Lung microvascular endothelial cell (primary cell): Measurements from ENCODE around the gene CALHM2. TPM values are rescaled to one million over a fixed set of nuclear protein-coding genes. Genes with fewer than 3 reads are reported as not detected.
A peak's percentile ranks its signal among the peaks of the same experiment; 100 is the strongest.

ENCODE experiments used
- DNase-seq, 2 donors: peaks; one replicate each; pipeline versions ENCODE4 v3.0.0 to v3.0.0-alpha.2; 2010; ENCODE audit warnings: low read depth in 2 of 2
- total RNA-seq: library from RNA; depleted of rRNA; stranded (reverse); fragments of >200 nt; gene quantifications from 2 replicates; pipeline ENCODE4 v1.2.1, GENCODE V29; 2014

Gene CALHM2
- total RNA-seq, 1 donor from 2014 or later: 9.1 TPM

GRCh38 chr10:103451091-103451813 is 918 bp downstream of the CALHM2 start:
- DNase-seq: peak; percentile 47 to 51

- DNase-seq: no peak
These were observed 1.9 kb downstream of the CALHM2 start for GRCh38 chr10:103450201-103450695.

- DNase-seq: no peak
These were observed 2.7 kb downstream of the CALHM2 start for GRCh38 chr10:103449208-103450144.

- DNase-seq: peak in 1 of 2 donors; percentile 76
These were observed 3.4 kb downstream of the CALHM2 start for GRCh38 chr10:103448746-103449145.

GRCh38 chr10:103447187-103447586 is 5.0 kb downstream of the CALHM2 start:
- no peak for DNase-seq

- DNase-seq: peak; percentile 68 to 86
These were observed 6.2 kb downstream of the CALHM2 start for GRCh38 chr10:103445767-103446567.

GRCh38 chr10:103445366-103445765 is 6.8 kb downstream of the CALHM2 start:
- peak in 1 of 2 donors; percentile 35 for DNase-seq

GRCh38 chr10:103444478-103444877 is 7.7 kb downstream of the CALHM2 start:
- DNase-seq: peak in 1 of 2 donors; percentile 28

- DNase-seq: peak; percentile 39 to 83
These were observed 8.5 kb downstream of the CALHM2 start for GRCh38 chr10:103443475-103444185.

- no peak for DNase-seq
These were observed 10.1 kb downstream of the CALHM2 start for GRCh38 chr10:103442031-103442461.

GRCh38 chr10:103441611-103442010 is 10.6 kb downstream of the CALHM2 start:
- DNase-seq: no peak

GRCh38 chr10:103441206-103441605 is 11.0 kb downstream of the CALHM2 start:
- no peak for DNase-seq

- no peak for DNase-seq
These were observed 11.8 kb downstream of the CALHM2 start for GRCh38 chr10:103440416-103440815.

- no peak for DNase-seq
These were observed 12.4 kb downstream of the CALHM2 start for GRCh38 chr10:103439776-103440175.

GRCh38 chr10:103433858-103434257 is 18.3 kb downstream of the CALHM2 start:
- no peak for DNase-seq

GRCh38 chr10:103431902-103432301 is 20.3 kb downstream of the CALHM2 start:
- no peak for DNase-seq

- DNase-seq: no peak
These were observed 22.5 kb downstream of the CALHM2 start for GRCh38 chr10:103429647-103430046.

GRCh38 chr10:103428989-103429643 is 23.1 kb downstream of the CALHM2 start:
- DNase-seq: no peak

- DNase-seq: no peak
These were observed 24.3 kb downstream of the CALHM2 start for GRCh38 chr10:103427866-103428265.

- no peak for DNase-seq
These were observed 28.4 kb downstream of the CALHM2 start for GRCh38 chr10:103423748-103424147.
